Karpas-422 (cell line): ENCODE results near the gene RCOR3. TPM values are rescaled to one million over a fixed set of nuclear protein-coding genes. Genes with fewer than 3 reads are reported as not detected.
"Not testable (repeated sequence)": the region's sequence is repeated elsewhere in the genome, so short reads cannot be mapped to it uniquely, and the experiment has no call there.

Experiments used
- DNase-seq: peaks from one replicate; pipeline ENCODE4 v3.0.0-alpha.2; 2015
- H2AFZ ChIP-seq: fragments of 200-600 bp; sonication (generic); 2 replicates; pipeline ENCODE4 v1.6.1; 2014; ENCODE audit warnings: antibody characterized with exemption, low read length, mixed read lengths
- H3K27ac ChIP-seq: fragments of 200-600 bp; sonication (generic); 2 replicates; pipeline ENCODE4 v1.5.1; 2014; ENCODE audit warnings: mild to moderate bottlenecking, low read length, moderate library complexity
- H3K27me3 ChIP-seq: fragments of 200-600 bp; sonication (generic); 2 replicates; pipeline ENCODE4 v1.6.1; 2014; ENCODE audit warnings: low read length, mixed read lengths
- H3K36me3 ChIP-seq: fragments of 200-600 bp; sonication (generic); 2 replicates; pipeline ENCODE4 v1.6.1; 2014; ENCODE audit warnings: low read length, mixed read lengths; ENCODE audit not compliant: insufficient read depth
- H3K4me1 ChIP-seq: fragments of 200-600 bp; sonication (generic); 2 replicates; pipeline ENCODE4 v1.6.1; 2014; ENCODE audit warnings: mild to moderate bottlenecking, low read length, mixed read lengths
- H3K4me2 ChIP-seq: fragments of 200-600 bp; sonication (generic); 2 replicates; pipeline ENCODE4 v1.6.1; 2014; ENCODE audit warnings: low read length, low read depth, mild to moderate bottlenecking; ENCODE audit not compliant: poor library complexity, severe bottlenecking
- H3K4me3 ChIP-seq: fragments of 200-600 bp; sonication (generic); 2 replicates; pipeline ENCODE4 v1.5.1; 2014; ENCODE audit warnings: mild to moderate bottlenecking, antibody characterized with exemption, low read length, mixed read lengths
- H3K79me2 ChIP-seq: fragments of 200-600 bp; sonication (generic); 2 replicates; pipeline ENCODE4 v1.6.1; 2014; ENCODE audit warnings: mild to moderate bottlenecking, low read length, mixed read lengths
- H3K9ac ChIP-seq: fragments of 200-600 bp; sonication (generic); 2 replicates; pipeline ENCODE4 v1.6.0; 2014; ENCODE audit warnings: low read length
- H3K9me2 ChIP-seq: fragments of 200-600 bp; sonication (generic), shearing (Covaris generic); replicated peaks from 2 replicates; pipeline ENCODE4 v1.6.0; 2014; ENCODE audit warnings: mild to moderate bottlenecking, low read length, moderate library complexity; ENCODE audit not compliant: insufficient read depth
- H3K9me3 ChIP-seq: fragments of 300-700, 200-600 bp; sonication (generic); 2 replicates; pipeline ENCODE4 v1.6.1; 2014; ENCODE audit warnings: low read length, mixed read lengths
- H4K20me1 ChIP-seq: fragments of 200-600 bp; sonication (generic); 2 replicates; pipeline ENCODE4 v1.6.1; 2014; ENCODE audit warnings: mild to moderate bottlenecking, antibody characterized with exemption, low read length, low read depth; ENCODE audit not compliant: insufficient read depth
- total RNA-seq: library from RNA; depleted of rRNA; stranded (reverse); fragments of >200 nt; shearing (Covaris generic); gene quantifications from 2 replicates; pipeline ENCODE4 v1.2.3, GENCODE V29; 2014; ENCODE audit warnings: low replicate concordance

RCOR3 gene
- total RNA-seq, 1 experiment from 2014 or later, result 43.0 TPM

DNA sequence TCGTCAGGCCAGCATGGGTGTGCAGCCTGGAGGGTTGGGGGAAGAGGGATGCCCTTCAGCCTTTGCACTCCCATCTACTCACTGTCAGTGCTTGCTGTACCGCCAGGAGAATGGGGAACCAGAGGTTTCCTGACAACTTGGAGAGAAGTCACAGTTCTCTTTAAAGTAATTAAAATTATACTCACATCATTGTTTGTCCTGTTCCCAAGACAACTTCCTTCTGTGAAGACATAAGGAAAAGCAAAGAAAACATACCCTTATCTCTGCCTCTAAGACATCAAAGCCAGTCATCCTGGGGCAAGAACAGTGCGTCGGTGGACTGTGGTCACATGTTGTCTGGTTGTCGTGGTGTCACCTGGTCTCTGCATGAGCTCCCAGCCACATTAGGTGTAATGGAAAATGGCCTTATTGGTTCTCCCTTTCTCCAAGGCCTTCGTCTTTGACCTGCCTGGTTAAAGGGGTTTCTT lies 85.0 kb downstream of the RCOR3 start:
- no peak overlapping the region for H3K27ac ChIP-seq
- no peaks in the 10 kb centered on the region for H3K27me3 ChIP-seq
- H3K9me2 ChIP-seq, result no peaks in the 10 kb centered on the region
- H2AFZ ChIP-seq, result no peak overlapping the region
- no peak overlapping the region for H3K4me2 ChIP-seq
- peaks cover 46% of the 10 kb centered on the region for H3K79me2 ChIP-seq
- H3K9me3 ChIP-seq, result no peaks in the 10 kb centered on the region
- no peak overlapping the region for H3K4me3 ChIP-seq
- no peak overlapping the region for H3K9ac ChIP-seq
- no peak for DNase-seq
- H3K36me3 ChIP-seq, result no peaks in the 10 kb centered on the region
- peaks cover 6% of the 10 kb centered on the region for H3K4me1 ChIP-seq
- H4K20me1 ChIP-seq, result no peaks in the 10 kb centered on the region

- no peaks in the 10 kb centered on the region for H4K20me1 ChIP-seq
- no peak overlapping the region for H3K27ac ChIP-seq
- peaks cover 40% of the 10 kb centered on the region for H3K79me2 ChIP-seq
- no peak overlapping the region for H2AFZ ChIP-seq
- no peaks in the 10 kb centered on the region for H3K9me2 ChIP-seq
- peaks cover 6% of the 10 kb centered on the region for H3K4me1 ChIP-seq
- no peak overlapping the region for H3K4me3 ChIP-seq
- H3K36me3 ChIP-seq, result no peaks in the 10 kb centered on the region
- H3K4me2 ChIP-seq, result no peak overlapping the region
- DNase-seq, result no peak
- no peak overlapping the region for H3K9ac ChIP-seq
- H3K9me3 ChIP-seq, result no peaks in the 10 kb centered on the region
- no peaks in the 10 kb centered on the region for H3K27me3 ChIP-seq
Measured at GRCh38 chr1:211345719-211346118, 86.6 kb downstream of the RCOR3 start.

DNA sequence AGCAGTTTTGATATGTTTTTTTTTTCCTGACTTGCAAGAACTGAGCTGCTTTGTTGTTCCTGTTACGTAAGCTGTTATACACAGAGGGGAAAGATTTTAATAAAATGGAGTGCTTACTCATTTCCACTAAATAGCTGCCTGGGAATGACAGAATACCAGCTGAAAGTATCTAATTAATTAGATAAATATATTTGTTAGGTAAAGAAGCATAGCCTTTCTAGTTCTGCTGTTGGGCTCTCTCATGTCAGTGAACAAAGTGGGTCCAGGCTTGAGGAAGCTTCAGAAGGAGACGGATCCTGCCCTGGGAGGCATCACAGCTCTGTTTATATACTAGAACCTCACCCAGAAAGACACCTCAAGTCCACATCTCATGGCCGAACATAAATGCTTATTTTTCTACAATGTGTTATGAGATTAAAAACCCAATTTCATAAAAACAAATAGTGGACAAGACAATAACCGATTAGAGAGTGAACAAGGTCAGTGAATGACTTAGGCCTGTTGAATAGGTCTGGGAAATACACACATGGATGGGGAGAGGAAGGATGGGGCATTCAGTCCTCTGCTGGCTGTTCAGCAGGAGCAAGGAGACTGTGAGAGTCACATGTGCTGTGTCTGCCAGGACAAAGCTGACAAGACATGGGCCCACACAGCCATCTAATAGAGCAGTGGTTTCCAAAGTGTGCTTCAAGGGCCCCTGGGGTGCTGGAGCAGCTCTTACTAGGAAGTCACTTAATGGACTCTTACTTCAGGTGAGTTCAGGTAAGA lies 88.1 kb downstream of the RCOR3 start:
- Histone ChIP-seq H3K27ac (no peak overlapping the region), H3K9ac (no peak overlapping the region), H4K20me1 (no peaks in the 10 kb centered on the region), H3K27me3 (no peaks in the 10 kb centered on the region), H3K4me1 (peaks cover 6% of the 10 kb centered on the region), H3K79me2 (peaks cover 27% of the 10 kb centered on the region), H3K9me3 (no peaks in the 10 kb centered on the region), H3K4me2 (no peak overlapping the region), H2AFZ (no peak overlapping the region), H3K9me2 (no peaks in the 10 kb centered on the region), H3K4me3 (no peak overlapping the region), H3K36me3 (no peaks in the 10 kb centered on the region)
- no peak for DNase-seq

GRCh38 chr1:211348547-211348946 lies 89.4 kb downstream of the RCOR3 start:
- Histone ChIP-seq H3K9me3 (no peaks in the 10 kb centered on the region), H3K4me1 (peaks cover 10% of the 10 kb centered on the region), H3K27me3 (no peaks in the 10 kb centered on the region), H3K9me2 (no peaks in the 10 kb centered on the region), H2AFZ (no peak overlapping the region), H3K79me2 (peaks cover 23% of the 10 kb centered on the region), H3K4me2 (no peak overlapping the region), H3K4me3 (no peak overlapping the region), H3K9ac (no peak overlapping the region), H3K27ac (no peak overlapping the region), H4K20me1 (no peaks in the 10 kb centered on the region), H3K36me3 (no peaks in the 10 kb centered on the region)
- no peak for DNase-seq

DNA sequence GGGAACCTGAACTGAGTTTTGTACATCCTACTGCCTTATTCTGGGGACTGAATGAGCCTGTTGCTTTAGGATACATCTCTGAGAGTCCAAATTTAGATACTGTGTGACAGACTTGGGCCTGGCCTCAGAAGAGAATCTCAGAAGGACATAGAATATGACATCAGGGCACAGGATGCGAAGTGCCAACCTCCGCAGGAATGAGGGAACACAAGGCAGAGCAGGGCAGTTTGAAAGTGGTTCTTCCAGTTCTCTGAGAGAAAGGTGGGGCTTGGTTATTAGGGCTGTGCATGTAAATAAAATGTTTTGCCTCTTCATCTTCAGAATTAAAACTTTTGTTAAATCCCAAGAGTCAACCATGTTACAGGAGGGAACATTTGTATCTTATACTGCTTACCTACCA lies 90.6 kb downstream of the RCOR3 start:
- H3K9ac ChIP-seq, result no peak overlapping the region
- peaks cover 10% of the 10 kb centered on the region for H3K4me1 ChIP-seq
- no peak for DNase-seq
- no peaks in the 10 kb centered on the region for H4K20me1 ChIP-seq
- H3K27me3 ChIP-seq, result no peaks in the 10 kb centered on the region
- H3K4me3 ChIP-seq, result no peak overlapping the region
- no peaks in the 10 kb centered on the region for H3K9me2 ChIP-seq
- no peak overlapping the region for H3K4me2 ChIP-seq
- H3K27ac ChIP-seq, result no peak overlapping the region
- H2AFZ ChIP-seq, result no peak overlapping the region
- no peaks in the 10 kb centered on the region for H3K36me3 ChIP-seq
- H3K9me3 ChIP-seq, result no peaks in the 10 kb centered on the region
- peaks cover 28% of the 10 kb centered on the region for H3K79me2 ChIP-seq

- not testable (repeated sequence) for H3K9me2 ChIP-seq
Measured at GRCh38 chr1:211352055-211352454, 92.9 kb downstream of the RCOR3 start.

DNA sequence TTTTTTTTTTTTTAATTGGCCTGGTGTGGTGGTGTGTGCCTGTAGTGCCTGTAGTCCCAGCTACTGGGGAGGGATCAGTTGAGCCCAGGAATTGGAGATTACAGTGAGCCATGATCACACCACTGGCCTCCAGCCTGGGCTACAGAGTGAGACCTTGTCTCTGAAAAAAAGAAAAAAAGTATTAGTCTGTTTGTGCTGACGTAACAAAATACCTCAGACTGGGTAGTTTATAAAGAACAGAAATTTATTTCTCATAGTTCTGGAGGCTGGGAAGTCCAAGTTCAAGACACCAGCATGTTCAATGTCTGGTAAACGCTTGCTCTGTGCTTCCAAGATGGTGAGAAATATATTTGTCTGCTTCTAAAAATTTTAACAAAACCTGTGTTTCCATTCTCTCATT lies 93.3 kb downstream of the RCOR3 start:
- Histone ChIP-seq H3K27ac (no peak overlapping the region), H3K9ac (no peak overlapping the region), H3K9me2 (no peaks in the 10 kb centered on the region), H3K27me3 (no peaks in the 10 kb centered on the region), H3K4me3 (no peak overlapping the region), H4K20me1 (no peaks in the 10 kb centered on the region), H3K79me2 (peaks cover 21% of the 10 kb centered on the region), H3K4me2 (no peak overlapping the region), H3K36me3 (no peaks in the 10 kb centered on the region), H2AFZ (no peak overlapping the region), H3K4me1 (peaks cover 4% of the 10 kb centered on the region), H3K9me3 (no peaks in the 10 kb centered on the region)
- DNase-seq, result no peak

More at GRCh38 chr1:211352055-211352454, 92.9 kb downstream of the RCOR3 start:
- not testable (repeated sequence) for DNase-seq, H3K9ac ChIP-seq, H3K4me2 ChIP-seq, H3K36me3 ChIP-seq, H3K27ac ChIP-seq, H3K9me3 ChIP-seq, H3K4me1 ChIP-seq, H3K27me3 ChIP-seq, H2AFZ ChIP-seq, H3K4me3 ChIP-seq, H4K20me1 ChIP-seq
- H3K79me2 ChIP-seq, result peaks cover 24% of the 10 kb centered on the region

GRCh38 chr1:211352985-211353515 lies 93.9 kb downstream of the RCOR3 start:
- H3K4me1 ChIP-seq, result peaks cover 4% of the 10 kb centered on the region
- H3K9ac ChIP-seq, result no peak overlapping the region
- H3K4me2 ChIP-seq, result no peak overlapping the region
- no peak overlapping the region for H3K4me3 ChIP-seq
- H3K9me3 ChIP-seq, result no peaks in the 10 kb centered on the region
- H3K27ac ChIP-seq, result no peak overlapping the region
- peak; percentile 89 for DNase-seq
- H2AFZ ChIP-seq, result no peak overlapping the region
- H3K27me3 ChIP-seq, result no peaks in the 10 kb centered on the region
- H3K36me3 ChIP-seq, result no peaks in the 10 kb centered on the region
- H3K9me2 ChIP-seq, result no peaks in the 10 kb centered on the region
- H4K20me1 ChIP-seq, result no peaks in the 10 kb centered on the region
- H3K79me2 ChIP-seq, result peaks cover 16% of the 10 kb centered on the region
